Vagina (tissue), 2 donors: ENCODE measurements around the gene SLC8A2.

Experiments
- POLR2A ChIP-seq, 2 donors: fragments of 450-650 bp; IDR thresholded peaks; one replicate each; pipeline ENCODE4 v1.6.1; 2017; ENCODE audit warnings: antibody characterized with exemption in 2 of 2, mild to moderate bottlenecking in 2 of 2, moderate library complexity in 2 of 2
- TF ChIP-seq, protein P1 (sequence below), 3 experiments: fragments of 450-650 bp in 2 of 3; fragments of 200-600 bp in 1 of 3; sonication (generic) in 1 of 3; IDR thresholded peaks; one replicate each; pipeline ENCODE4 v1.5.1; 2017 to 2019; ENCODE audit warnings: antibody characterized with exemption in 3 of 3, mild to moderate bottlenecking in 2 of 3, moderate library complexity in 2 of 3

DNA sequence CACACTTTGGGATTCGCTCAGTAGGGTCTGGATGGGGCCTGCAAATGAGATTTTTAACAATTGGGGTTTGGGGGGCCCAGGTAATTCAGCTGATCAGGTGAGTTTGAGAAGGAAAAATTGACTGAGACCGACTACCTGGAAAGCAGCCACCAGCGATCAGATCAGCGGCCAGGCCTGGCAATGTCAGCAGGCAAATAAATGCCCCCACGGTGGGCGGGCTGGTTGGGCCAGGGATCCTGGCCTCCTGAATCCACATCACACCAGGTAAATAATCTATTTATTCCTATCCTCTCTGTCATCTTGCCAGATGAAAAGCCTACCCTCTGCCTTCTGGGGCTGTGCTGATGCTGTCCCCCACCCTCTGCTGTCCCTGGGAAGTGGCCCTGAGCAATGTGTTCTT, 33.8 kb upstream of the SLC8A2 start:
- TF ChIP-seq, protein P1, sequence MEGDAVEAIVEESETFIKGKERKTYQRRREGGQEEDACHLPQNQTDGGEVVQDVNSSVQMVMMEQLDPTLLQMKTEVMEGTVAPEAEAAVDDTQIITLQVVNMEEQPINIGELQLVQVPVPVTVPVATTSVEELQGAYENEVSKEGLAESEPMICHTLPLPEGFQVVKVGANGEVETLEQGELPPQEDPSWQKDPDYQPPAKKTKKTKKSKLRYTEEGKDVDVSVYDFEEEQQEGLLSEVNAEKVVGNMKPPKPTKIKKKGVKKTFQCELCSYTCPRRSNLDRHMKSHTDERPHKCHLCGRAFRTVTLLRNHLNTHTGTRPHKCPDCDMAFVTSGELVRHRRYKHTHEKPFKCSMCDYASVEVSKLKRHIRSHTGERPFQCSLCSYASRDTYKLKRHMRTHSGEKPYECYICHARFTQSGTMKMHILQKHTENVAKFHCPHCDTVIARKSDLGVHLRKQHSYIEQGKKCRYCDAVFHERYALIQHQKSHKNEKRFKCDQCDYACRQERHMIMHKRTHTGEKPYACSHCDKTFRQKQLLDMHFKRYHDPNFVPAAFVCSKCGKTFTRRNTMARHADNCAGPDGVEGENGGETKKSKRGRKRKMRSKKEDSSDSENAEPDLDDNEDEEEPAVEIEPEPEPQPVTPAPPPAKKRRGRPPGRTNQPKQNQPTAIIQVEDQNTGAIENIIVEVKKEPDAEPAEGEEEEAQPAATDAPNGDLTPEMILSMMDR (IDR thresholded peaks at IDR 0.05), result no peak
- no peak for TF ChIP-seq POLR2A (IDR thresholded peaks at IDR 0.05)
